Astrocyte (in vitro differentiated cells and primary cell): ENCODE measurements around the gene RFX8.

Experiments used
- EZH2 ChIP-seq: IDR thresholded peaks from 2 replicates; pipeline ENCODE4 v1.6.1; 2012; ENCODE audit warnings: mild to moderate bottlenecking, low read length, inconsistent platforms; ENCODE audit not compliant: insufficient read depth
- TF ChIP-seq, protein P1 (sequence below): IDR thresholded peaks from 2 replicates; pipeline ENCODE4 v1.5.1; 2011; ENCODE audit warnings: low read depth, mild to moderate bottlenecking, inconsistent platforms, low read length, moderate library complexity; ENCODE audit not compliant: insufficient read depth

DNA sequence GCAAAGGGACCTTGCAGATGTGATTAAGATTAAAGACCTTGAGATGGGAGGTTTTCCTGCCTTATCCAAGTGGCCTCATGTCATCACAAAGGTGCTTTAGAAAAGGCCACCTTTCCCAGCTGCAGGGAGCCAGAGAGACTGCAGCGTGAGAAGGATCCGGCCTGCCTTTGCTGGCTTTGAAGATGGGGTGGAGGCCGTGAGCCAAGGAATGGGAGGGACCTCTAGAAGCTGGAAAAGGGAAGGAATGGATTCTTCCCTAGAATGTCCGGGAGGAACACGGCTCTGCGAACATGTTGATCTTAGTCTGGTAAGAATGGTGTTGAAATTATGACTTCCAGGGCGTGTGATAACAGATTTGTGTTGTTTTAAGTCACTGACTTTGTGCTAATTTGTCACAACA lies 47.7 kb downstream of the RFX8 start:
- TF ChIP-seq, protein P1, sequence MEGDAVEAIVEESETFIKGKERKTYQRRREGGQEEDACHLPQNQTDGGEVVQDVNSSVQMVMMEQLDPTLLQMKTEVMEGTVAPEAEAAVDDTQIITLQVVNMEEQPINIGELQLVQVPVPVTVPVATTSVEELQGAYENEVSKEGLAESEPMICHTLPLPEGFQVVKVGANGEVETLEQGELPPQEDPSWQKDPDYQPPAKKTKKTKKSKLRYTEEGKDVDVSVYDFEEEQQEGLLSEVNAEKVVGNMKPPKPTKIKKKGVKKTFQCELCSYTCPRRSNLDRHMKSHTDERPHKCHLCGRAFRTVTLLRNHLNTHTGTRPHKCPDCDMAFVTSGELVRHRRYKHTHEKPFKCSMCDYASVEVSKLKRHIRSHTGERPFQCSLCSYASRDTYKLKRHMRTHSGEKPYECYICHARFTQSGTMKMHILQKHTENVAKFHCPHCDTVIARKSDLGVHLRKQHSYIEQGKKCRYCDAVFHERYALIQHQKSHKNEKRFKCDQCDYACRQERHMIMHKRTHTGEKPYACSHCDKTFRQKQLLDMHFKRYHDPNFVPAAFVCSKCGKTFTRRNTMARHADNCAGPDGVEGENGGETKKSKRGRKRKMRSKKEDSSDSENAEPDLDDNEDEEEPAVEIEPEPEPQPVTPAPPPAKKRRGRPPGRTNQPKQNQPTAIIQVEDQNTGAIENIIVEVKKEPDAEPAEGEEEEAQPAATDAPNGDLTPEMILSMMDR = no peak
- TF ChIP-seq EZH2 = no peak
